Ovary (tissue), 3 donors: ENCODE data around the gene TPM2.

Experiments used
- EP300 ChIP-seq: sonication (generic); formaldehyde crosslinking; IDR thresholded peaks from one replicate; pipeline ENCODE4 v1.6.1; 2017; ENCODE audit warnings: antibody characterized with exemption
- POLR2A ChIP-seq: fragments of 450-650 bp; IDR thresholded peaks from one replicate; pipeline ENCODE4 v1.6.1; 2017; ENCODE audit warnings: antibody characterized with exemption, mild to moderate bottlenecking, moderate library complexity
- TF ChIP-seq, protein P1 (sequence below), 3 donors: fragments of 450-650 bp in 2 of 3; fragments of 200-600 bp in 1 of 3; IDR thresholded peaks; one replicate each; pipeline versions ENCODE4 v1.5.1 to v1.8.0; 2016 to 2022; ENCODE audit warnings: antibody characterized with exemption in 3 of 3, mild to moderate bottlenecking in 1 of 3
- donor health status: DM: no; HTN: no; CAD: no.

DNA sequence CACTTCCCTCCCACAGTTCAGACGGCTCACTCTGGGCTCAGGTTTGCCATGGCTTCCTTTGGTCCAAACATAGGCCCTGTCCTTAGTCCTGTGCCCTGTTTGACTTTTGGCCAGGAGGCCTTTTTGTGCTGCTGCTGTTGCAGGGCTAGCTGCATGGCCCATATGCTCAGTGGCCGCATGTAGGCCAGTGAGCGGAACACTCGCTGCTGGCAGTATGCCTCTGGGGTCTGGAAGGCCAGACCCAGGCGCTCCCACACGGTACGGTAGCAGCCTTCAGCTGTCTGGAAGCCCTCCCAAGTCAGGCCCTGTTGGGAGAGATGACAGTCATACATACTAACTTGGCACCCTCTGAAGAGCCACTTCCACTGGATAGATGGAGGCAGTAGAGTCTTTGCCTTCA, 47.4 kb upstream of the TPM2 start:
- TF ChIP-seq EP300 (no peak), POLR2A (no peak)
- TF ChIP-seq, protein P1, sequence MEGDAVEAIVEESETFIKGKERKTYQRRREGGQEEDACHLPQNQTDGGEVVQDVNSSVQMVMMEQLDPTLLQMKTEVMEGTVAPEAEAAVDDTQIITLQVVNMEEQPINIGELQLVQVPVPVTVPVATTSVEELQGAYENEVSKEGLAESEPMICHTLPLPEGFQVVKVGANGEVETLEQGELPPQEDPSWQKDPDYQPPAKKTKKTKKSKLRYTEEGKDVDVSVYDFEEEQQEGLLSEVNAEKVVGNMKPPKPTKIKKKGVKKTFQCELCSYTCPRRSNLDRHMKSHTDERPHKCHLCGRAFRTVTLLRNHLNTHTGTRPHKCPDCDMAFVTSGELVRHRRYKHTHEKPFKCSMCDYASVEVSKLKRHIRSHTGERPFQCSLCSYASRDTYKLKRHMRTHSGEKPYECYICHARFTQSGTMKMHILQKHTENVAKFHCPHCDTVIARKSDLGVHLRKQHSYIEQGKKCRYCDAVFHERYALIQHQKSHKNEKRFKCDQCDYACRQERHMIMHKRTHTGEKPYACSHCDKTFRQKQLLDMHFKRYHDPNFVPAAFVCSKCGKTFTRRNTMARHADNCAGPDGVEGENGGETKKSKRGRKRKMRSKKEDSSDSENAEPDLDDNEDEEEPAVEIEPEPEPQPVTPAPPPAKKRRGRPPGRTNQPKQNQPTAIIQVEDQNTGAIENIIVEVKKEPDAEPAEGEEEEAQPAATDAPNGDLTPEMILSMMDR (IDR thresholded peaks at IDR 0.05) = no peak
